Measurements from ENCODE around the gene PCCB.

- TF ChIP-seq POLR2A (IDR thresholded peaks at IDR 0.05), result no peak
- TF ChIP-seq CTCF (IDR thresholded peaks at IDR 0.05), result no peak
Observed at GRCh38 chr3:136332302-136332701, 82.2 kb downstream of the PCCB start.

Data from body of pancreas (tissue), 4 donors.